ENCODE data around the gene LTBP1.

The LTBP1 gene

DNA sequence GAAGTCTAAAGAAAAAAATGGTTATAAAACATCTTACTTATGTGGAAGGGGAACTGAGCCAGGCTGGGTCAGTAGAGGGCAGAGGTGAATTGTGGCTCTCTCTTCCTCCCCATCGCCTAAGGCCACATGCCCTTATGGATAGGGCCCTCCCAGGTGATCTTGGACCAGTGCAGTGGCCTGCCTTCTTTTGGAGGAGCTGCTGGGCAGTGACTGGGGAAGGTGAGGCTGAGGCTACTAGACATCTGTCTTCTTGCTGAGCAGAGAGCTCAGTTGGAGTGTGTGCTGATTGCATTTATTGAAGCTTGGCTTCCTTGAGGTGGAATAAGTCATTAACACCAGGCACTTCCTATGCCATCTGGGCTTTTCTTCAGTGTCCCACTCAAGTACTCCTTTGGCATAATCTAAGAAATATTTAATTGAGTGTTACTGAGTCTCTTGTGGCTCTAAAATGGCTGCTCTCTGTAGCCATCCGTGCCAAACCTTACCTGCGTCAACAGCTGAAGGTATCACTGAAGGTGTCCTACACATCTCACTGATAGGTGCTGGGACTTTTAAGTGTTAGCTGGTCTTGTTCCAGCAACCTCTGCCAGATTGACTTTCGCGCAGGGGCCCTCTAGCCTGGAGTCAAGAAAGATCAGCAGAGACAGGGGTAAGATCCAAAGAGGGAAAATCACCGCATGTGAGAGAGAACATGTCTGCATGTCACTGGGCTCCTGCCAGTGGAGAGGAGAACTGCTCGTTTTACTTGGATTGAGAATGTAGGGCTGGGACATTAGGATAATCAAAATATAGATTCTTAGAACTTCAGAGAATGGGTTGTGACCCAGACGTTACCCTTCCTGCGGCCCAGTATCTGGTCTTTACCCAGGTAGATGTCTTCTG, 256.1 kb downstream of the LTBP1 start:
- DNase-seq (ENCODE audit: low read depth), result no peak

- no peak for DNase-seq (ENCODE audit: low read depth)
These were observed 258.2 kb downstream of the LTBP1 start for GRCh38 chr2:33204945-33205344.

DNA sequence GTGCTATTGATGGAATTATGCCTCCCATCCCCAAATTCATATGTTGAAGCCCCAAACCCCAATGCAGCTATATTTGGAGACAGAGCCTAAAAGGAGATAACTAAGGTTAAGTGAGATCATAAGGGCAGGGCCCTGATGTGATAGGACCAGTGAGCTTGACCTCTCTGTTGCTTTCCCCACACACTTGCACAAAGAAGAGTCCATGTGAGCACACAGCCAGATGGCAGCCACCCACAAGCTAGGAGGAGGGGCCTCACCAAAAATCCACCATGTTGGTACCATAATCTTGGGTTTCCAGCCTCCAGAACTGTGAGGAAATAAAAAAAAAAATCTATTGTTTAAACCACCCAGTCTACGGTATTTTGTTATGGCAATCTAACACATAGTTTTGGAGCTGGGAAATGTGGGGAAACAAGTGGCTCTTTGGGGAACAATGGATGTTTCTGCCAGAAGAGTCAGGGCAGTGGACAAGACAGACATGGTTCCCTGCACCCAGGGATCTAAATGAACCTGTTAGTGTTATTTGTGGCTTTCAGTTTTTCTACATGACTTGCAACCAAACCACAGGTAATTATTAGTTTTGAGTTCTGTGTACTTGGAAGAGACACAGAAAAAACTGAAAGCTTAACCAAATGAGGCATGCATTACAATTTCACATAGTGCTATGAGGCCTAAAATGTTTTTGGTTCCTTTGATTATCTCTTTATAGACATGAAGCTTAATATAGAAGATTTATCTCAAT, 259.1 kb downstream of the LTBP1 start:
- DNase-seq (ENCODE audit: low read depth), result no peak

DNA sequence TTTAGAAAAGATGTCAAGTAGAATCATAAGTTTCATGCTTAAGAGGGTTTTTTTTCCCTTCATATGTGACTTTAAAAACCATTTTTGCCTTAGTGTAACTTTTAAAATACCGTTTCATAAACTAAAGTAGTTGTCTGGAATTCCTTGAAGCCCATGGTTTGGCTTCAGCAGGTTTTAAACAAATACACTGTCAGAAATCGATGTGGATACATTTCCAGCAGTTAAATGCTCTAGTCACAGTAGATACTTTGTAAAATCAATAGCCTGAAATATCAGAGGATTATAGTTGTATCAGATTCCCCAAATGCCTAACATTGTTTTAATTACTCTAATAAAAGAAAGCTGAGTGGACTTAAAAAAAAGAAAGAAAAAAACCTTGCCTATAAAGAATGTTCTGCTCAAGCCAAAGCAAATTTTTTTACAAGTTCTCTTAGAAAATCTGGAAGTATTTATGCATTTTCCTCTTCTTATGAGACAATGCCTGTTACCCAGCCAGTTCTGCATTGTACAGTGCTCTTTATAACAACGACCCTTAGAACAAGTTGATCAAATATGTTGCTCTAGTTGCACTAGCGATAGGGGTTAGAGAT, 260.5 kb downstream of the LTBP1 start:
- DNase-seq (ENCODE audit: low read depth), result no peak

DNA sequence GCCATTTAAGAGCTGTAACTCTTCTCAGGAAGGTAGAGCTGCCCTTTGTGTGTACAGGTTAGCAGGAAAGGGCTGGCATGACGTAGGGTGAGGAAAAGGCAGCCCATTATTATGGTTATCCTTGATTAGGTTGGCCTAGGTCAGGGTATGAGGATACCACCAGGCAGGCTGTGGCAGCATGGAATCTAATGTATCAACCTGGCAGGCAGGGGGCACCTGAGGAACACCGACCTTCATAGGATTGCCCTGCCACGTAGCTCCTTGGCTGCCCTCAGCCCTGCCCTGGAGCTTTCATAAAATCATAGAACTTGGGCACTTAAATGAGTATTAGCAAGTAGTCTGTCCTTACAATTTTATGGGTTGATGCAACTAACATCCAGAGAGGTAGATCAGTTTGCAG, 261.6 kb downstream of the LTBP1 start:
- no peak for DNase-seq (ENCODE audit: low read depth)

- no peak for DNase-seq (ENCODE audit: low read depth)
These were observed 263.2 kb downstream of the LTBP1 start for GRCh38 chr2:33209976-33210375.

- DNase-seq (ENCODE audit: low read depth), result peak; percentile 48
These were observed 263.9 kb downstream of the LTBP1 start for GRCh38 chr2:33210626-33211025.

GRCh38 chr2:33212151-33212550, 265.4 kb downstream of the LTBP1 start:
- no peak for DNase-seq (ENCODE audit: low read depth)

GRCh38 chr2:33213244-33213643, 266.5 kb downstream of the LTBP1 start:
- DNase-seq (ENCODE audit: low read depth), result no peak

GRCh38 chr2:33213648-33214047, 266.9 kb downstream of the LTBP1 start:
- DNase-seq (ENCODE audit: low read depth), result no peak

- no peak for DNase-seq (ENCODE audit: low read depth)
These were observed 267.7 kb downstream of the LTBP1 start for GRCh38 chr2:33214436-33214835.

DNA sequence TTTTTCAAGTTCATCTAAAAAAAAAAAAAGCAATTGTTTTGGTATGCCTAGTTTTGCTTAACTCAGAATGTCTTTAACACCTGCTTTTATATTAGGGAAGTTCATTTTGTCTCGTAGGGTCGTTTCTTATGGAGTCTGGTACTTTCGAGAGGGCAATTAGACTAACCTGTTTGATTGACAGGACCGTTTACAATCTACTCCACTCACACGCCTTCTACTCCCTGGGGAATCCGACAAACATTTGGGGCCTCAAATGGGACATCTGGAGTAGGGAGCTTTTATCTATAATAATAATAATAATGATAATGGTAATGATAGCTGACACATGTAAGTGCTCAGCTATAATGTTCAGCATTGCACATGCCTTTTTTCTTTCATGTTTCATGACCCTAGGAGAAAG, 268.1 kb downstream of the LTBP1 start:
- DNase-seq (ENCODE audit: low read depth), result no peak

- no peak for DNase-seq (ENCODE audit: low read depth)
These were observed 268.5 kb downstream of the LTBP1 start for GRCh38 chr2:33215299-33215698.

GRCh38 chr2:33215983-33216382, 269.2 kb downstream of the LTBP1 start:
- no peak for DNase-seq (ENCODE audit: low read depth)

- DNase-seq (ENCODE audit: low read depth), result no peak
These were observed 269.9 kb downstream of the LTBP1 start for GRCh38 chr2:33216508-33217182.

DNA sequence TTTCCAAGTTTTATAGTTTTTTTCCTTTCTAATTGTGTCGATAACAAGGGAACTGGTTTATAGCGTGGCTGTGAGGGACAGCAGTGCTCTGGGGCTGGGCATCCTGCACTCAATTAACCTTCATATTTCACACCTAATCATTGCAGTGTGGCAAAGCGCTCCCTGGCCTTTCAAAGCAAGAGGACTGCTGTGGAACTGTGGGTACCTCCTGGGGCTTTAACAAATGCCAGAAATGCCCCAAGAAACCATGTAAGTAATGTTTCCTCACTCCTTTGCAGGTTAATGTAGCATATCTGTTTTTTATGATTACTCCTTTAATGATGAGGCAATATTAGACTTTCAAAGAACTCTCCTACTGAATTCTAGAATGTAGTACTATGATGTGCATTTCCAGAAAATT, 270.7 kb downstream of the LTBP1 start:
- DNase-seq (ENCODE audit: low read depth), result no peak

- no peak for DNase-seq (ENCODE audit: low read depth)
These were observed 272.4 kb downstream of the LTBP1 start for GRCh38 chr2:33219114-33219513.

DNA sequence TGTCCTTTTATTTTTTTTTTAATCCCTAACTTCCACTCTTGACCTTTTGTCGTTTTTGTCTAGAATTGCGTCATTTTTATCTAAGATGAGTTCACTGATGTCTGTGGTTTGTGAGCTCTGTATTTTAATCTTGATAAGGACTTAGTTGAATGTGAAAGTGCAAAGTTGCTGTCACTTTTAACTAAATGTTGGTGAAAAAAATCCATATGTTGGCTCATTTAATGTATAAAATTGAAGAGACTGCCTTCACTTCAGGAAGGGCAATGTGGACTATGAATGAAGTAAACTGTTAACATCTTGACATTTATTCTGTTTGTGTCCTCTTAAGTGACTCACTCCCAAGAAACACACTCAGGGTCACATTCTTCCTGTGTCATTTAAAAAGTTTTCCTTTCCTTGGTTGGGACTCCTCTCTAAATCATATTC, 273.1 kb downstream of the LTBP1 start:
- DNase-seq (ENCODE audit: low read depth), result no peak

GRCh38 chr2:33220533-33220932, 273.8 kb downstream of the LTBP1 start:
- no peak for DNase-seq (ENCODE audit: low read depth)

DNA sequence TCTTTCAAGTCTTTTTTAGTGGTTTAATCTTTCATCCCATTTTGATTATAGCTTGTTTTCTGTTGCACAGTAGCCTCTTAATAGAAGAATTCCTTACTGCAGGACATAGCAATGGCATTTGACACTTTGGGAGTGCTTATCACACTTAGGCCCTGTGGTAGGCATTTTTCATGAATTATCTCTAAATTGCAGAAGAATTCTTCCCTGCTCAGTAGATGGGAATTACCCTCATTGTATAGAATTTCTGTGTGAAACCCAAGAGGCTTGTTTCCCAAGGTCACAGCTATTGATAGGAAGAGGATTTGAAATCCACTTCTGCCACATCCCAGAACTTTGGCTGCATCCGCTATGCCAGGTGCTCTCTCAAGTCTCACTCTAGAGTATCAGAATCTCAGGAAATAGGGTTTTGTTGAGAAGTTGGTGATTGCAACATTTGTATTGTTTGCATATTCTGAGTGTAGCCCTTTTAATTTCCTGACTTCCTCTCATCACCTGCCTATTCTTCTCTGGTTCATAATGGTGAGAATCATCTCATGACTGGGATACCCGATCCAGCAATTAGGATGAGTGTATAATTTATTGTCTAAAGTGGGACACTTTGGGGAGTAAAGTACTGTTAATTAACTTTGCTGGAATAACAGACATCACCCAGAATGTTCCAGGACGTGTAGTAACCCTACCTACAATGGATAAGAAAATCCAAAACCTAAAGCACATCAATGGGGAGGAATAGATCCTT, 274.5 kb downstream of the LTBP1 start:
- no peak for DNase-seq (ENCODE audit: low read depth)

- DNase-seq (ENCODE audit: low read depth), result no peak
These were observed 275.6 kb downstream of the LTBP1 start for GRCh38 chr2:33222309-33222708.

DNA sequence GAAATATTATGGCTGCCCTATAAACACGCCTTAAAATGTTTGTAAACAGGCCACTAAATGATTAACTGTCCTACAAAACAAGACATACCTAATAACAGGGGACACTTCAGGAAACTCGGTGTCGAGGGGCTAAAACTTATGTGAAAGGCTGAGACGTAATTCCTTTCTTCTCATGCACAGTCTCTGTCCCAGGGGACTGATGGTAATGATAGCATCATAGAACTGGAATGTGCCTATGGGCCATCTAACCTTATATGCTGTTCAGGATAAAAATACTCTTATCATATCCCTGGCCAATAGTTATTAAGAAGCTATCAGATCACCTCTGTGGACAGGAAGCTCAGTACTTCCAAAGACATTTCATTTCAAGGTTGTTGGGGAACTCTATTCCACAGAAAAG, 277.1 kb downstream of the LTBP1 start:
- no peak for DNase-seq (ENCODE audit: low read depth)
